ENCODE data around the gene PDCD11.
"Not testable (repeated sequence)": the region's sequence is repeated elsewhere in the genome, so short reads cannot be mapped to it uniquely, and the experiment has no call there.

The PDCD11 gene

DNA sequence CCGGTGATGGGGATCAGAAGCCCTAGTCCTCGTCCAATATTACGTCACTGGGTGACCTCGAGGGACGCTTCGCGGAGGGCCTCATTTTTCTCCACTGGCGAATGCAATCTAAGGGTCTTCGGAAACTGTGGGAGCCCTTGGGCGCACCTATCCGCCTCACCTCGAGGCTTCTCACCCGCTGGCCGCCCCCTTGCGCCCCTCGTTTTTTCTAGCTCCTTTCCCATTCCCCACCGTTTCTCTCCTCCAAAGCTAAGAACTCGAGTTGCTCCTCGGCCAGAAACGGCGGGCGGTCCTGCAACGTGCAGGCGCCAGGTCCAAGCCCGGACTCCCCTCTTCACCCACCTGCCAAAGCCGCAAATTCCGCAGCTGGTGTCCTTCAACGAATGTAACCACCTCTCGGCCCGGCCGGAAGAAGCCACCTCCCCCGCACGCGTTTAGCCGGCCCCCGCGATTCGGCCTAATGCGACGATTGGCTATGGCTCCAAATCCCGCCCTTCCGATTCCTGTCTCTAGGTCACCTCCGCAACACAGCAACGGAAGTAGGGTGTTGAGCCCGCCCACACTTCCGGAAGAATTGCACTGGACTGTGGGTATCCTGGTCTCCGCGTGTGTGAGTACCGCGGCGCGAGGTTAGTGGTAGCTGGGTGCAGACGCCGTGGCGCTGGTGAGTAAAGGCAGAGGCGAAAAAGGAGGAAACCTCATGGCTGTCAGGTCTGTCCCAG is at the start of gene PDCD11, which contains the start of gene ATP5MK:
Gene PDCD11 (plus strand): TSS at position 560 of the 722 bp plus-strand sequence. CDS start 1,801 bp downstream, outside the sequence.
Gene ATP5MK (minus strand): TSS at position 409 of the 722 bp plus-strand sequence. CDS start 4,018 bp downstream, outside the sequence.
- peak; percentile 99 for DNase-seq (ENCODE audit: low spot score)

DNA sequence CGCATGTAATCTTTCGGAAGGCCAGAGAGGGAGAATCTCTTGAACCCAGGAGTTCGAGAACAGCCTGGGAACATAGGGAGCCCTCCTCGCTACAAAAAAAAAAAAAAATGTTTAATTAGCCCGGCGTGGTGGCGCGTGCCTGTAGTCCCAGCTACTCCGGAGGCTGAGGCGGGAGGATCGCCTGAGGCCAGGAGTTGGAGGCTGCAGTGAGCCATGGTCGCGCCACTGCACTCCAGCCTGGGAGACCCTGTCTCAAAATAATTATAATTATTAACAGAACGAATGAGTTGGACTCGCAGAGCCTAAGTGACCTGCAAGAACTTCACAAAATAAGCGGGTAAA is 46.3 kb upstream of the PDCD11 start:
- DNase-seq (ENCODE audit: low spot score) = no peak

DNA sequence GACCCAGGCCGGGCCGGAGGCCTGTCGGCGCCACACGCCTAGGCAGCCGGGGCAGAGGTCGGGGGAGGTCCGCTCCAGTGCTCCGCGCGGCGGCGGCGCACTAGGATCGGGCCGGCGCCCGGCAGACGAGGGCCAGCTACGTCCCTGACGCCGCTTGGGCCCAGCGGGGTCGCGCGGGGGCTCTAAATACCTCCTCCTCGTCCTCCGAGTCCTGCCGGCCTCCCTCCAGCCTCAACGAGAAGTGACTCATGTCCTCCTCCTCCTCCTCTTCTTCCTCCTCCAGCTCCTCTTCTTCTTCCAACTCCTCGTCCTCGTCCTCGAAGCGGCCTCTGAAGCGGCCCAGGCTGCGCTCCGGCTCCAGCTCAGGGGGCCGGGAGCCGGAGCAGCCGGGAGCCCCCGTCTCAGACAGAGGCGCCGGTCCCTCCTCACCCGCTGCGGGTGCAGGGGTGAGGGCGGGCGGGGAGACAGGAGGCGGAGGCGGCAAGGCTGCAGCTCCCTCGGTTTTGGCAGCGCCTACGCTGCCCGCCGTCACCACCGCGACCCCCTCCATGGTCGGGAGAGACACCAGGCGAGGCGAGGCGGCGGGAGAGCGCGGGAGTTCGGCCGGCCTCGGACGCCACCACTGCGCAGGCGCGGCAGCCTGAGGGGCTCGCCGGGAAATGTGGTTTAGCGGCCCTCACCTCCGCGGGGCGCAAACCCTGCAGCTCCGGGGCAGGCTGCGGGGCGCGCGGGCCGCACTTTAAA is 45.7 kb upstream of the PDCD11 start, which contains the start of gene PCGF6:
Gene PCGF6 (minus strand): TSS at position 624 of the 744 bp plus-strand sequence. CDS start 74 bp downstream, at position 550.
- DNase-seq (ENCODE audit: low spot score) = peak; percentile 88

DNA sequence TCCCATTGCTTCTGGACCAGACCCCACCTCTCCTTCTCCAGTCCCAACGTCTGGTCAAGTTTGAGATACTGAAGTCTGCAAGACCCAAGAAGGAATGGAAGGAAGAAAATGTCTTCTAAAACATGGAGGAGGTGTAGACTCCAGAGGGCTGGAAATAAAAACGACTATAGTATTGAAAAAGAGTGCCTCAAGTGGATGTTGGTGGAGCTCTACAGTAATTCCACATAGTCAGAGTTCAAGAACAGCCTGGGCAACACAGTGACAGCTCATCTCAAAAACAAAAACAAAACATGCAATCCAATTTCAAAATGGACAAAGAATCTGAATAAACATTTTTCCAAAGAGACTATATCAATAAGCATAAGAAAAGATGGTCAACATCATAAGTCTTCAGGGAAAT is 43.1 kb upstream of the PDCD11 start:
- DNase-seq (ENCODE audit: low spot score) = peak; percentile 39

GRCh38 chr10:103354567-103354966 is 41.9 kb upstream of the PDCD11 start:
- DNase-seq (ENCODE audit: low spot score) = not testable (repeated sequence)

GRCh38 chr10:103355906-103356599 is 40.4 kb upstream of the PDCD11 start:
- no peak for DNase-seq (ENCODE audit: low spot score)

DNA sequence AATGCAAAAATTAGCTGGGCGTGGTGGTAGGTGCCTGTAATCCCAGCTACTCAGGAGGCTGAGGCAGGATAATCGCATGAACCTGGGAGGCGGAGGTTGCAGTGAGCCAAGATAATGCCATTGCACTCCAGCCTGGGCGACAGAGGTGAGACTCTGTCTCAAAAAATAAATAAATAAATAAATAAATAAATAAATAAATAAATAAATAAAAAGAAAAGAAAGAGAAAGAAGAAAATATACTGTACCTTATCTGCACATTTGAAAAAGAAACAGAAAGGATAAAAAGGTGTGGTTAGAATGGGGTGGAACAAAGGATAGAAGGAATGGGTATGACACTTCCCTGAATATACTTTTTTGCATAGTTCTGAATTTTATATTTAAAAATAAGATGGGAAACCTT is 36.9 kb upstream of the PDCD11 start:
- not testable (repeated sequence) for DNase-seq (ENCODE audit: low spot score)

- not testable (repeated sequence) for DNase-seq (ENCODE audit: low spot score)
These were observed 35.6 kb upstream of the PDCD11 start for GRCh38 chr10:103360791-103361190.

GRCh38 chr10:103367379-103367781 is 29.0 kb upstream of the PDCD11 start:
- no peak for DNase-seq (ENCODE audit: low spot score)

DNA sequence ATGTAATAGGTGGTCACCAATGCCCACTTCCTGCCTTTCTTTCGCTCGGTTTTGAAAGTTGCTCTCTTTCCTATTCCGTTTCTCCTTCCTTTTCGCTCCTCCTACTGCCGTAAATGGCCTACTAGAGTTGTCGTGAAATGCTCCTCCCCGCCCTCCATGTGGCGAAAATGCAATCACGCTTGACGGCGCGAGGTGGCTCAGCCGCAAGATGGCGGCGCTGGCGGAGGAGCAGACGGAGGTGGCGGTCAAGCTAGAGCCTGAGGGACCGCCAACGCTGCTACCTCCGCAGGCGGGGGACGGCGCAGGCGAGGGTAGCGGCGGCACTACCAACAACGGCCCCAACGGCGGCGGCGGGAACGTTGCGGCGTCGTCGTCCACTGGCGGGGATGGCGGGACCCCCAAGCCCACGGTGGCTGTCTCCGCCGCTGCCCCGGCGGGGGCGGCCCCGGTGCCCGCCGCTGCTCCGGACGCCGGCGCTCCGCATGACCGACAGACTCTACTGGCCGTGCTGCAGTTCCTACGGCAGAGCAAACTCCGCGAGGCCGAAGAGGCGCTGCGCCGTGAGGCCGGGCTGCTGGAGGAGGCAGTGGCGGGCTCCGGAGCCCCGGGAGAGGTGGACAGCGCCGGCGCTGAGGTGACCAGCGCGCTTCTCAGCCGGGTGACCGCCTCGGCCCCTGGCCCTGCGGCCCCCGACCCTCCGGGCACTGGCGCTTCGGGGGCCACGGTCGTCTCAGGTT is 28.5 kb upstream of the PDCD11 start, which contains the start of gene TAF5:
Gene TAF5 (plus strand): TSS at position 195 of the 737 bp plus-strand sequence. CDS start 14 bp downstream, at position 209.
- DNase-seq (ENCODE audit: low spot score) = peak; percentile 98

GRCh38 chr10:103373544-103373943 is 22.9 kb upstream of the PDCD11 start:
- no peak for DNase-seq (ENCODE audit: low spot score)

- no peak for DNase-seq (ENCODE audit: low spot score)
These were observed 22.2 kb upstream of the PDCD11 start for GRCh38 chr10:103374263-103374662.

DNA sequence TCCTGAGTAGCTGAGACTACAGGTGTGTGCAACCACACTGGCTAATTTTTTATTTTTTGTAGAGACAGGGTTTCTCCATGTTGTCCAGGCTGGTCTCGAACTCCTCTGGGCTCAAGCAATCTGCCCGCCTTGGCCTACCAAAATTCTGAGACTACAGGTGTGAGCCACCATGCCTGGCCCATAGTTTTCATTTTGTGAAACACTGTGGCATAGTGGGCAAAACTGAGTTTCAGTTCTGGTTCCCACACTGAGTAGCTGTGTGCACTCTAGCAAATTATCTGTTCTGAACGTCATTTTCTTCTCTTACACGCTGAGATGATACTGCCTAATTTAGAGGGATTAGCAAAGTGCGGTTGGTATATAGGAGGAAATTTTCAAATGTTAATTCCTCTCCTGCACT is 13.7 kb upstream of the PDCD11 start:
- no peak for DNase-seq (ENCODE audit: low spot score)

DNA sequence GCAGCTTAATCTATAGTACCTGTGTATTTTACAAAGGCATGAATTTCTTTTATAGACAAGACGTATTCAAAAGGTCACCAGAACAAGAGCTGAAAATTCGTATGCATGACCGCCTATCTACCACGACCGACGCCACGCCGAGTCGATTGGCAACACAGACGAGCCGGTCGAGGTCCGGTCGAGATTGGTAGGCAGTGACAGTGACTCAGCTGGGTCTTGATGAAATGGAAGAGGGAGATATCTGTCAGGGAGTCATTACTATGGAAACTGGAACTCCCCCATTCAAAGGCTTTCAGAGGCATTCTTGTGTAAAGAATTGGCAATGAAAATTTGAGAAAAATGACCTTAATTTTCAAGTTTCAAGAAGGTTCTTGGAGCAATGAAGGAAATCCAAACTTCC is 2.2 kb upstream of the PDCD11 start:
- no peak for DNase-seq (ENCODE audit: low spot score)

DNA sequence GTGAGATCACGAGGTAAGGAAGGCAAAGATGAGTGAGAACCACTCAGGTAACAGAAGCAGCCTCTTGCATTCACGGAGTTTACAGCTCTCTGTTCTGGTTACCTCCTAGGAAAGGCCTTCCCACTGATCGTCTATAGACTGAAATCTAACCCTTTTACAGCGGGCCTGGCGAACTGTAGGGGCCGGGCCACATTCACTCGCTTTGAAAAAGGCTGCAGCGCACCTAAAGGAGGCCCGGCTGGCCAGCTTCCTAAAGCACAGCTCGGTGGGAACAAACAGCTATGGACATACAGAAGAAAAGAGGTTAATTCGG is 716 bp upstream of the PDCD11 start:
- DNase-seq (ENCODE audit: low spot score) = peak; percentile 23

DNA sequence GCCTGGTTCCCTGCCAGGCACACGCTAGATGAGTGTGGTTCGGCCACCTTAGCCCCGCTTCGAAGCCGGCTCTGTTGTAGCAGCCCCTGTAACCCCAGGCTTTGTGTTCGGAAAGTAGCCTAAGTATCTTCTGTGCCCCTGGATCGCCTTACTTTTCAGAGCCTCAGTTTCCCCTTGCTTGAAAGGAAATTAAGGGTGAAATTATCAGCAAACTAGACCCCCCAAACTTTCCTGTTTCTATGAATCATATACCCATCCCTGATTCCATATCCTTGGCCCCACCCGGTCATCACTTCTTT is 312 bp downstream of the PDCD11 start:
- no peak for DNase-seq (ENCODE audit: low spot score)

DNA sequence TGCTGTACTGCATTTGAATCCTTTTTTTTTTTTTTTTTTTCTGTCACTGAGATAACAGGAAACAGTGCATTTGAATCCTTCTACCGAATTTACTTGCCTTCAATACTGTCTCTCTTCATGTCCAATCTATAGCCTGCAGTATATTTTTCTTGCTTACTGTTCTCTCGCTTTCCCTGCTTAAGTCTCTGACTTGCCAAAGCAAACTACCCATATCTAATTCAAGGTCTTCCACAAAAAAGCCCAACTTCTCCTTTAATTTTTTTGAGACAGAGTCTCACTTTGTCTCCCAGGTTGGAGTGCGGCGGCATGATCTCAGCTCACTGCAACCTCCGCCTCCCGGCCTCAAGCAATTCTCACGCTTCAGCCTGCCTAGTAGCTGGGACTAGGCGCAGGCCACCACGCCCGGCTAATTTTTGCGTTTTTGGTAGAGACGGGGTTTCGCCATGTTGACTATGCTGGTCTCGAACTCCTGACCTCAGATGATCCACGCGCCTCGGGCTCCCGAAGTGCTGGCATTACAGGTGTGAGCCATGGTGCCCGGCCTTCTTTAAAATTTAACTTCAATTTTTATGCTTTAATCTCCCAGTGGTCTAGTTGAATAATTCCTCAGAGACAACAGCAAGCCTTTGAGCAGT is 882 bp downstream of the PDCD11 start:
- DNase-seq (ENCODE audit: low spot score) = no peak

- DNase-seq (ENCODE audit: low spot score) = no peak
These were observed 17.1 kb downstream of the PDCD11 start for GRCh38 chr10:103413564-103413963.

- no peak for DNase-seq (ENCODE audit: low spot score)
These were observed 19.2 kb downstream of the PDCD11 start for GRCh38 chr10:103415581-103415980.

GRCh38 chr10:103416436-103417147 is 20.2 kb downstream of the PDCD11 start:
- peak; percentile 77 for DNase-seq (ENCODE audit: low spot score)

DNA sequence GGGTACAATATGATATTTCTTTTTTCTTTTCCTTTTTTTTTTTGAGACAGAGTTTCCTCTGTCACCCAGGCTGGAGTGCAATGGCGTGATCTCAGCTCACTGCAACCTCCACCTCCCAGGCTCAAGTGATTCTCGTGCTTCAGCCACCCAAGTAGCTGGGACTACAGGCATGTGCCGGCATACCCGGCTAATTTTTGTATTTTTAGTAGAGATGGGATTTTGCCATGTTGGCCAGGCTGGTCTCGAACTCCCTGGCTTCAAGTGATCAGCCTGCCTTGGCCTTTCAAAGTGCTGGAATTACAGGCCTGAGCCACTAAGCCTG is 20.7 kb downstream of the PDCD11 start:
- not testable (repeated sequence) for DNase-seq (ENCODE audit: low spot score)
